Stimulated activated CD4-positive, alpha-beta T cell treated with anti-CD3 and anti-CD28 coated beads, TNF-alpha, amount 100 ng/mL, for 1 hour (primary cell): ENCODE data around the gene CD248.
A peak's percentile ranks its signal among the peaks of the same experiment; 100 is the strongest.

Source experiments
- DNase-seq, 3 donors: peaks; one replicate each; pipeline ENCODE4 v3.0.0-alpha.2; 2020; ENCODE audit warnings: low read depth in 3 of 3, low spot score in 1 of 3

Gene CD248

GRCh38 chr11:66289548-66290329 is 27.1 kb downstream of the CD248 start:
- DNase-seq = peak in 2 of 3 donors; percentile 33 to 68

DNA sequence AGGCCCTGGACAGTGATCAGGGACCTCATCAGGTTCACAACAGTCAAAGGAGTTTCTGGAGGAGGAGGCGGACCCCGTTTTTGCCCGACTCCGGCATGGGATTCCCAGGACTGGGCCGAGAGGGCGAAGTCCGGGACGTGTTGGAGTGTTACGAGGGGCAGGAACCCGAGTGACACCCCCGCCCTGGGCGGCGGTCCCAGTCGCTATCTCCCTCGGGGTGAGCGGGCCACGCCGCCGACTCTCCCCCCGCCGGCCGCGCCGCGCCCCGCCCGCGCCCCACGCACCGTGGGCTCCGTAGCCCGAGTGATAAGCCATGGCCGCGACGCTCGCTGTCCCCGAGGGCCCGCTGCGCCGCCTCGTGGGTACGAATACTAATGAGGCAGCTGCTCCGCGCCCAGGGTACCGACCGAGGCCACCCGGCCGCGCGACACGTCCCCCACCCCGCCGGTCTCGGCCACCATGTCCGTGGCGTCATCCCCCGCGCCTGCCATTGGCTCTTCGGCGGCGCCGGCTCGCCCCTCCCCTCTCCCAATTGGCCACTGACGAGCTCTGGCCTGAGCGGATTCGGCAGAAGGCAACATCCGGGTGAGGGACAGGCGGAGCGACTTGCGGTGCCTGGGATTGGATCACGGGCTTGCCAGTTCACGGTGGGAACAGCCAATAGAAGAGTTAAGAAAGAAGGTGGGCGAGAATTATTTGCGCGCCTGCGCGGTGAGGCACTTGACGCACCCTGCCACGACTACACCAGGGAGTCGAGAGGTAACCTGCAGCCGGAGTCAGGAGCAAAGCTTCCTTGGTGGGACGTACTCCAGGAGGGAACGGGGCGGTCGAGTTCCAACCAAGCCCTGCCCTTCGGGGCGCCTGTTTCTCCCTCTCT is 27.9 kb downstream of the CD248 start, which contains the start of gene YIF1A:
Gene YIF1A, minus strand, starts transcription at position 473 of the 877 bp plus-strand sequence. Its CDS starts 158 bp downstream, at position 315.
- peak; percentile 90 to 97 (median 96) for DNase-seq

- DNase-seq = no peak
Observed at GRCh38 chr11:66287889-66288670, 28.8 kb downstream of the CD248 start.

DNA sequence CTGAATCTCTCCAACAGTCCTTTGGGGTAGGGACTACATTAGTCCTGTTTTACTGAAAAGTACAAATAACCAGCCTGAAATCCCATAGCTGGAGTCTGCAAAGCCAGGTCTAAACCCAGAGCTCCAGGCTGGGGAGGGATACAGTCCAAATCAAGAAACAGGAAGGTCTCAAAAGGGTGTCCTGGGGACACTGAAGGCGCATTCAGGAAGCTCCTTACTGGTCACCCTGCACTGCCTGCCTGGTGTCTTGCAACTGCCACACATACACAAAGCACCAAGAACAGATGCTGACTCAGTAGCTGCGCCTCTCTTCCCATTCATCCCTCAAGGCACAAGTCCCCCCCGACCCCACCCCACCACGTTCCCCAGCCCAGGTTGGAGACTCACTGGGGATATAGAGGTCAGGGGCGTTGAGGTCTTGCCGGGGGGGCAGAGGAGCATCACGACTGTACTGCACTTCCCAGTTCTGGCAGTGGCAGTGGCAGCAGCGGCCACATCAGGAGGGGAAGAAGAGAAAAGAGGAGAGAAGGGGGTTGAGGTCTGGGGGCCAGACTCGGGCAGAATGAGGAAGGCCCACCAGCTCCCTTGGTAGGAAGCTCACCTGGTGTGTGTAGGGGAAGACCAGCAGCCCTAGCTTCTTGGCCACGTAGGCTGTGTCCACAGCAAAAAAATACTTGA is 29.5 kb downstream of the CD248 start:
- no peak for DNase-seq

- DNase-seq = no peak
Observed at GRCh38 chr11:66286699-66287098, 30.1 kb downstream of the CD248 start.

GRCh38 chr11:66285250-66285947 is 31.4 kb downstream of the CD248 start:
- no peak for DNase-seq

DNA sequence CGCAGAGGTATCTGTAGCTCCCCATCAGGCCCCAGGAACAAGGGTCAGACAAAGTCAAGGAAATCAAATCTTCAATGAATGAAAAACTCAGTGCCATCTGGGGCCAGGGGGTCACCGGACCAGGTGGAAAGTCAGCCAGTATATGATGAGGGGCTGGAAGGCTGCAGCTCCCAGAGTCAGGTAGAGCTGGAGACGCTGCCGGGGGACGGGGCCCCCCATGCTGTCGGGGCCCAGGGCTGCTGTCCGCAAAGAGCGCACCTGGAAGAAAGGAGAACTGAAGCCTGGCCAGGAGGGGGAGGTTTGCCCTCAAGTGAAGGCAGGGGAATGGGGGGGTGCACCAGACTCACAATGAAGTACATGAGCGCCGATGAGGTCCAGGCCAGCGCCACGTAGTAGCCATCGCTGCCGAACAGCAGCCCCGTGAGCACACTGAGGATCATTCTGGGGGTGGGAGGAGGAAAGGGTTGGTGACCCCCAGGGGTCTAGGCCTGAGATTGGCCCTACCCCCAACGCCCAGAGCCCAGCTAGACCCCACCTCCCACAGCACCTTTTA is 32.2 kb downstream of the CD248 start:
- no peak for DNase-seq

DNA sequence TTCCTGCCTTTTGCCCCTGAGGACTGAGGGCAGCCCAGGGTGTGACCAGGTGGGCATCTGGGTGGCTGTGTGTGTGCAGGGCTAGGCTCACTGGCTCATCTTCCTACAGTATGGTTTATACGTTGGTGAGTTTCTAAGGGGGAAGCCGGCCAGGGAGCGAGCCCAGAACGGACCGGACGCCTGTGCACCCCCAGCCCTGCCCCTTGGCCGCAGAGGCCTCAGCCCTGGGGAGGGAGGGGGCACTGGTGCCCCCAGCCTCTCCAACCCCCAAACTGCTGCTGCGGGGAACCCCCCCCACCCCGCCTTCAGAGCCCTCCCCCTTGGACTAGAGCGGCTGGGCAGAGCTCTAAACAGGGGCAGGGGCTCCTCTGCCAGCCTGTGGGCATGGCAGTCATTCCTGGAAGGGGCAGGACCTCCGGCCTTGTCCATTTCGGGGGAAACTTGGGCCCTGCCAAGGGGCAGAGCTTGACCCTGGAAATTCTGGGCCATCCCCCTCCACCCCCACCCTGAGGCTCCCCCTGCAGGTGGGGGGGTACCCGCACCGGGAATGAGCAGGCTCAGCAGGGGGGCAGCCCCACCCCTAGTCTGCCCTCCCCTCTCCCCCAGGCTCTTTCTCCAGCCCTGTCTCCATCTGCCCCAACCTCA is 33.3 kb downstream of the CD248 start:
- DNase-seq = no peak

DNA sequence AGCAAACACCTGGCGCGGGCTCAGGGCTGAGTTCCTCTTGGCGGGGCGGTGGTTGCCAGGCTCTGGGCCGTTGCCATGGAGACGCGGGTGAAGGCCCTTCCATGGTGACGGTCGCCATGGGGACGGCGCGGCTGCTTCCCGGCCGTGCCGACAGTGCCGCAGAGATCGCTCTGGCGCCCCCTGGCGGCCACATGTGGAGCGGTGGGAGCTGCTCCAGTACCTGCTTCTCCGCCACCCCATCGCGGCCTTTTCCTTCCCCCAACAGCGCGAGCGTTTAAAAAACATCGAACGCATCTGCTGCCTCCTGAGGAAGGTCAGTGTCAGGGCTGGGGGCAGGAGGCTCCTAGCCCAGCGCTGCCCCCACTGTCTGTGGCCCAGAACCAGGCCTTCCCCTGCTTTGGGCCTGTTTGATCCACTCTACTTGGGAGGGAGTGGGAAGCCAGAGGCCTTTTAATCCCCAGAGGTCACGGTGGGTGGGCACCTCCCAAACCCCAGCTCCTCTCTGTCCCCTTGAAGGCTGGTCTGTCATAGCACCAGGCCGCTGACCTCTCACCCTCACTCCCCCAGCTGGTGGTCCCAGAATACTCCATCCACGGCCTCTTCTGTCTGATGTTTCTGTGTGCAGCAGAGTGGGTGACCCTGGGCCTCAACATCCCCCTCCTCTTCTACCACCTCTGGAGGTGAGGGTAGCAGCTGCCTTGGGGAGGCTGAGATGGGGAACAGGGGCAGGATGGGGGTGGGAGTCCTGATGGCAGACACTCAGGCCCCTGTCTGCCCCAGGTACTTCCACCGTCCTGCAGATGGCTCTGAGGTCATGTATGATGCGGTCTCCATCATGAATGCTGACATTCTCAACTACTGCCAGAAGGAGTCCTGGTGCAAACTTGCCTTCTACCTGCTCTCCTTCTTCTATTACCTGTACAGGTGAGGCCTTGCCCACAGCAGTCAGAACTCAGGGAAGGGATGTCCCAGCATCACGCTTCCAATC is 34.1 kb downstream of the CD248 start:
- peak; percentile 97 to 100 (median 98) for DNase-seq

GRCh38 chr11:66281776-66282467 is 34.9 kb downstream of the CD248 start:
- DNase-seq = no peak

GRCh38 chr11:66281001-66281400 is 35.8 kb downstream of the CD248 start:
- no peak for DNase-seq

- DNase-seq = no peak
Observed at GRCh38 chr11:66280428-66280827, 36.4 kb downstream of the CD248 start.

DNA sequence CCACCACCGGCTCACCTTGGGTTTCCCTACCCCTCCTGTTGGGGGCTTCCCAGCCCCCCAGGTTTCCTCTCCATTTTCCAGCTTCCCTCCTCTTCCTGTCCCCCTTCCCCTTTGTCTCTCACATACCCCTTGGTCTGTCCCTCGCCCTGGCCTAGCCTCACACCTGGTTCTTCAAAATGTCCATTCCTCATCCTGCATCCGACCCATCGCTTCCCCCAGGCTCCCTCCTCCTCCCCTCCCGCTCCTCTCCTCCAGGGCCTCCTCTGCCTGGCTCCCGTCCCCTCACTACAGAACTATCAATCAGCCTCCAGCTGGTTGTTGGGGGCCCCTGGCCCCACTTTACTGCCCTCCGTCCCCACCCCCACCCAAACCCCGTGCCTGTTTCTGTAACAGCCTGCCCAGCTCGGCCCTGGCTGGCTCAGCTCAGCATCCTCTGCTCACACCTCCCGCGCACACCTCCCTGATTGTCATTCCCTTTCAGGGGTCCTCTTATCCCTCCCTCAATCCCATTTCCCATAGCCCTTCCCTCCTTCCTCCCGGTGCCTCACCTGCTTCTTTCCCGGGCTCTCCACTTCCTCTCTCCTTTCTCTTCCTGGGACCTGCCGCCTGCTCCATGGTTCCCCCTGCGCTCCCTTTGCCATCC is 37.6 kb downstream of the CD248 start:
- DNase-seq = no peak

DNA sequence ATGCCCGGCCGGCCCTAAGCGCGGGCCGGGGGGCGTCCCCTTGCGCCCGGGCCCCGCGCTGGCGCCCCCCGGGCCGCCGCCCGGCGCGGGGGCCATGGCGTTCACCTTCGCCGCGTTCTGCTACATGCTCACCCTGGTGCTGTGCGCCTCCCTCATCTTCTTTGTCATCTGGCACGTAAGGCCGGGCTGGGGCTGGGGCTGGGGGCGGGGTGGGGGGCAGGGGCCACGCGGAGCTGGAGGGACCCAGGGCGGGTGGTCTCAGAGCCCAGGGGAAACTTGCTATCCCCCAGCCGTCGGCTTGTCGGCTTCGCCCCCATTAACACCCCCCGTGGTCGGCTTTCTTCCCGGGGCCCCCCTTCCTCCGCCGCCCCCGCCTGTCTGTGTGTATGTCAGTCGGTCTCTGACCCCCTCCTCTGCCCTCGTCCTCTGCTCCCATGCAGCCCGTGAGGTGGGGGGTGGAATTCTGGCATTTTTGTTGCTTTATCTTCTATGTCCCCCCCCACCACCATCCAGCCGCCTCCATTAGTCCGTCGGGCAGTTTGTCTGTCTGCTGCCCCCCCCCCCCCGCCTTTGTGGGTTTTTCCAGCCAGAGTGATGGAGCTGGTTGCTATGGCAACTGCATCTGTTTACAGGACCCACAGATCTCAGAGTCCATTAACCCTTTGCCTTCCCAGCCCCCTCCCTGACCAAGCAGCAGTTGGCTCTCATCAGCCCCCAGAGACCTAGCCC is 38.3 kb downstream of the CD248 start:
- DNase-seq = no peak

DNA sequence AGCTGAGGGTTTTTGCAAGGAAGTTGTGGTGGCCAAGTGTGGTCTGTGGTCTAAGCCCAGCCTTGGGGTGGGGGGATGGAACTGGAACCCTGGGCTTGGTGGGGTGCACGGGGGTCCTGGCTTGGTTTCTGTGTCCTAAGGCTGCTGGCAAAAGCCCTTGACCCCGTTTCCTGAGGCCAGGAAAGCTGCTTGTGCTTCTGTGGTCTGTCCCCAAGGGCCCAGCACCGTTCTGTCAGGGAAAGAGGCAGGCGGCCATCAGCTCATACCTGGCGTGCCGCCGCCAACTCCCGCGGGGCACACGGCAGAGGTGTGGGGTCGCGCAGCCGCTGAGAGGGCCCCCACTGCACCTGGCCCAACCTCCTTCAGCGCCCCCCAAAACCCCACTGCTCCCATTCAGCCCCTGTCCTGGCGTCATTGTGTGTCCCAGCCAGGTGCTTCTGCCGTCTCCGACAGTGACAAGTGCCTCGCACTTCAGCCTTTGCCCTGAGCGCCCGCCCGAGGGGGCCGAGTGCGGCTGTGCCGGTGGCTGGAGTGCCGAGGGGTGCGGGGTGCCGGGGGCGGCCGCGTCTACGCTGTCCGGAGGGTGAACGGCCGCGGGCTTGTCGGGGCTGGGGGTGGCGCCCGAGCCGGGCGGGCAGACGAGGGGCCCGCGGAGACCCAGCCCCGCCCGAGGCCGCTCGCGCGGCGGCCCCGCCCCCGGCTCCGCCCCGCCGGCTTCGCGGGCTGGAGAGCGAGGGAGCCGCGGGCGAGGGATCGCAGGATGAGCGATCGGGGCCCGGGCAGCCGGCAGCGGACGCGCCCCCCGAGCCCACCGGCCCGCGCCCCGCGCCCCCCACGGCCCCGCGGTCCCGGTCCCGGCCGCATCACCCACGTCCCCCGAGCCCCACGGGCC is 39.1 kb downstream of the CD248 start, which contains the start of gene CNIH2:
Gene CNIH2, plus strand, starts transcription at position 705 of the 892 bp plus-strand sequence. CDS start 282 bp downstream, outside the sequence.
- peak in 2 of 3 donors; percentile 27 to 45 for DNase-seq
